HEK293 (cell line): Measurements from ENCODE around the gene ISOC1.
A peak's percentile ranks its signal among the peaks of the same experiment; 100 is the strongest.

Source experiments
- HOXD13 ChIP-seq: sonication (generic); formaldehyde crosslinking; IDR thresholded peaks from 2 replicates; pipeline ENCODE4 v1.8.0; 2022; ENCODE audit warnings: missing genetic modification reagents, borderline replicate concordance
- KLF16 ChIP-seq: fragments of 450-650 bp; formaldehyde crosslinking; IDR thresholded peaks from 2 replicates; pipeline ENCODE4 v1.5.1; 2017; ENCODE audit warnings: missing biosample characterization, missing genetic modification characterization
- KLF9 ChIP-seq: fragments of 450-650 bp; formaldehyde crosslinking; IDR thresholded peaks from 2 replicates; pipeline ENCODE4 v1.5.1; 2016; ENCODE audit warnings: missing biosample characterization, missing genetic modification characterization, low read depth
- SCRT1 ChIP-seq: fragments of 450-650 bp; formaldehyde crosslinking; IDR thresholded peaks from 2 replicates; pipeline ENCODE4 v1.5.1; 2016; ENCODE audit warnings: missing biosample characterization, missing genetic modification characterization, borderline replicate concordance
- SCRT2 ChIP-seq: fragments of 450-650 bp; formaldehyde crosslinking; IDR thresholded peaks from 2 replicates; pipeline ENCODE4 v1.5.1; 2016; ENCODE audit warnings: missing biosample characterization, missing genetic modification characterization
- YY2 ChIP-seq: fragments of 450-650 bp; formaldehyde crosslinking; IDR thresholded peaks from 2 replicates; pipeline ENCODE4 v1.5.1; 2016; ENCODE audit warnings: missing biosample characterization, missing genetic modification characterization
- ZBTB7A ChIP-seq: fragments of 450-650 bp; formaldehyde crosslinking; IDR thresholded peaks from 2 replicates; pipeline ENCODE4 v1.5.1; 2016; ENCODE audit warnings: low read depth, missing biosample characterization, missing genetic modification characterization
- ZNF112 ChIP-seq: fragments of 450-650 bp; formaldehyde crosslinking; IDR thresholded peaks from 2 replicates; pipeline ENCODE4 v1.5.0; 2017; ENCODE audit warnings: missing biosample characterization, missing genetic modification characterization
- ZNF121 ChIP-seq: fragments of 450-650 bp; formaldehyde crosslinking; IDR thresholded peaks from 2 replicates; pipeline ENCODE4 v1.5.1; 2016; ENCODE audit warnings: missing biosample characterization, missing genetic modification characterization
- ZNF146 ChIP-seq: fragments of 450-650 bp; formaldehyde crosslinking; IDR thresholded peaks from 2 replicates; pipeline ENCODE4 v1.5.1; 2016; ENCODE audit warnings: missing biosample characterization, missing genetic modification characterization
- ZNF155 ChIP-seq: fragments of 450-650 bp; formaldehyde crosslinking; IDR thresholded peaks from 2 replicates; pipeline ENCODE4 v1.5.1; 2016; ENCODE audit warnings: missing biosample characterization, missing genetic modification characterization
- ZNF157 ChIP-seq: fragments of 450-650 bp; formaldehyde crosslinking; IDR thresholded peaks from 2 replicates; pipeline ENCODE4 v1.5.1; 2016; ENCODE audit warnings: missing biosample characterization, missing genetic modification characterization
- ZNF174 ChIP-seq: fragments of 450-650 bp; formaldehyde crosslinking; IDR thresholded peaks from 2 replicates; pipeline ENCODE4 v1.5.0; 2017; ENCODE audit warnings: missing biosample characterization, mild to moderate bottlenecking, missing genetic modification characterization
- ZNF184 ChIP-seq: fragments of 450-650 bp; IDR thresholded peaks from 2 replicates; pipeline ENCODE4 v1.5.1; 2018; ENCODE audit warnings: missing biosample characterization, mild to moderate bottlenecking, missing genetic modification characterization
- ZNF19 ChIP-seq: fragments of 450-650 bp; formaldehyde crosslinking; IDR thresholded peaks from 2 replicates; pipeline ENCODE4; 2016; ENCODE audit warnings: missing biosample characterization, missing genetic modification characterization, low read depth
- ZNF394 ChIP-seq: fragments of 450-650 bp; formaldehyde crosslinking; IDR thresholded peaks from 2 replicates; pipeline ENCODE4 v1.5.1; 2016; ENCODE audit warnings: missing biosample characterization, missing genetic modification characterization, mild to moderate bottlenecking, moderate library complexity, borderline replicate concordance
- ZNF571 ChIP-seq: fragments of 450-650 bp; formaldehyde crosslinking; IDR thresholded peaks from 2 replicates; pipeline ENCODE4 v1.5.0; 2017; ENCODE audit warnings: missing biosample characterization, missing genetic modification characterization
- ZNF623 ChIP-seq: fragments of 450-650 bp; formaldehyde crosslinking; IDR thresholded peaks from 2 replicates; pipeline ENCODE4 v1.5.1; 2016; ENCODE audit warnings: missing biosample characterization, missing genetic modification characterization
- ZNF626 ChIP-seq: fragments of 450-650 bp; sonication (Bioruptor Pico); formaldehyde crosslinking; IDR thresholded peaks from 2 replicates; pipeline ENCODE4 v1.5.1; 2018; ENCODE audit warnings: missing biosample characterization, missing genetic modification characterization, inconsistent platforms
- ZNF664 ChIP-seq: fragments of 450-650 bp; formaldehyde crosslinking; IDR thresholded peaks from 2 replicates; pipeline ENCODE4 v1.5.1; 2016; ENCODE audit warnings: missing biosample characterization, missing genetic modification characterization
- ZNF777 ChIP-seq: fragments of 450-650 bp; formaldehyde crosslinking; IDR thresholded peaks from 2 replicates; pipeline ENCODE4 v1.5.1; 2017; ENCODE audit warnings: missing biosample characterization, missing genetic modification characterization, borderline replicate concordance
- TF ChIP-seq, protein P1 (sequence below): fragments of 450-650 bp; formaldehyde crosslinking; IDR thresholded peaks from 2 replicates; pipeline ENCODE4 v1.5.1; 2016; ENCODE audit warnings: missing biosample characterization, missing genetic modification characterization
- TF ChIP-seq, protein P2 (sequence below): fragments of 450-650 bp; formaldehyde crosslinking; IDR thresholded peaks from 2 replicates; pipeline ENCODE4 v1.5.1; 2016; ENCODE audit warnings: missing biosample characterization, missing genetic modification characterization
- TF ChIP-seq, protein P3 (sequence below): fragments of 450-650 bp; formaldehyde crosslinking; IDR thresholded peaks from 2 replicates; pipeline ENCODE4 v1.5.1; 2017; ENCODE audit warnings: missing biosample characterization, missing genetic modification characterization
- TF ChIP-seq, protein P4 (sequence below): fragments of 450-650 bp; formaldehyde crosslinking; IDR thresholded peaks from 2 replicates; pipeline ENCODE4 v1.5.1; 2017; ENCODE audit warnings: missing biosample characterization, missing genetic modification characterization
- TF ChIP-seq, protein P5 (sequence below): fragments of 450-650 bp; formaldehyde crosslinking; IDR thresholded peaks from 2 replicates; pipeline ENCODE4 v1.5.1; 2016; ENCODE audit warnings: missing biosample characterization, missing genetic modification characterization, low read depth
- TF ChIP-seq, protein P6 (sequence below): fragments of 450-650 bp; formaldehyde crosslinking; IDR thresholded peaks from 2 replicates; pipeline ENCODE4 v1.5.1; 2016; ENCODE audit warnings: missing biosample characterization, missing genetic modification characterization

Gene ISOC1

DNA sequence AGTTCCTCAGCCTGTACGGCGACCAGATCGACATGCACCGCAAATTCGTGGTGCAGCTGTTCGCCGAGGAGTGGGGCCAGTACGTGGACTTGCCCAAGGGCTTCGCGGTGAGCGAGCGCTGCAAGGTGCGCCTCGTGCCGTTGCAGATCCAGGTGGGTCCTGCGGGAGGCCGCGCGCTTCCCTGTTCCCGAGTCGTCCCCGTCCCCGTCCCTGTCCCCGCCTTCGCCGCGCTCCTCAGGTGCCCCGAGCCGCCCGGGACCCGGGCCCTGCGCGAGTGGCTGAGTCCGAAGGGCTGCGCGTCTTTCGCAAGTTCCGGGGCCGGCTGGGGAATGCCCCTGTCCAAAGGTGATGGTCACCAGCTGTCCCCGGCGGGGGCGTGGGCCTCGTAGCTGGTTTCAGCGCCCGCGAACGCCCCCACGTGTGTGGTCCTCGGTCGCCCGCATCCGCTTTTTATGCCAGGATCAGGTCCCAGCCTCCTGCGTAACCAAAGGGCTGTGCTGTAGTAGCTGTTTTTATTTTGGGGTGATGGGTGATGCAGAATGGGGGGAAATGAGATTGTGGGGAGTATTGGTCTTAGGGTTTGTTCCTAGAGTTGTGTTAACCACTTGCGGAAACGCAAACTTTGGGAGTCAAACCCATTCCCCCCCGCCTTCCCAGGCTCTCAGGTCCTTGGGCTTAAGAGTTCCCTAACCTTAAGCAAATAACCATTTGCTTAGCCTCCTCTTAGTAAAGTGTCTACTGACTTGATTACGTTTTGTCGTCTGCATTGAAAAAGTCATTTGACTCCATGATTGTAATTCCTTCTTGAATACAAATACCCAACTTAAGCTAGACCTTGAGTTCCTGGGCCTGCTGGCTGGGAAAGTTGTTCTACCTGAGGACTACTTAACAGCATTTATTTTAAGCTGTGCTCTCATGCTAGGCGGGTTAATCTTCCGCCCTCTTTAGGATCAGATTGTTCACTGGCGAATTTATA lies 663 bp downstream of the ISOC1 start (continued):
- TF ChIP-seq ZNF623 (no peak; the same call in 1 of the 2 replicates), ZNF571 (tag by site-specific recombination) (no peak), YY2 (tag by site-specific recombination) (peak; percentile 56; the same call in 1 of the 2 replicates), KLF16 (peak; percentile 47), ZNF394 (tag by site-specific recombination) (0 out of 2 replicates have a peak, but pooled peaks have one; percentile 26), ZNF155 (tag by site-specific recombination) (no peak), ZNF174 (tag by site-specific recombination) (no peak), ZNF19 (no peak), ZNF184 (tag by site-specific recombination) (no peak), KLF9 (tag by site-specific recombination) (peak; percentile 78), ZNF626 (tag by site-specific recombination) (no peak), ZNF664 (no peak), ZBTB7A (no peak), ZNF777 (tag by site-specific recombination) (peak; percentile 76; the same call in 1 of the 2 replicates), ZNF146 (tag by site-specific recombination) (peak; percentile 16; the same call in 1 of the 2 replicates), ZNF157 (tag by site-specific recombination) (no peak), SCRT2 (tag by site-specific recombination) (peak; percentile 91), ZNF112 (tag by site-specific recombination) (no peak), SCRT1 (tag by site-specific recombination) (peak; percentile 73; the same call in 1 of the 2 replicates), ZNF121 (tag by site-specific recombination) (no peak), HOXD13 (CRISPR knock-in tag) (no peak)
- TF ChIP-seq, protein P1, sequence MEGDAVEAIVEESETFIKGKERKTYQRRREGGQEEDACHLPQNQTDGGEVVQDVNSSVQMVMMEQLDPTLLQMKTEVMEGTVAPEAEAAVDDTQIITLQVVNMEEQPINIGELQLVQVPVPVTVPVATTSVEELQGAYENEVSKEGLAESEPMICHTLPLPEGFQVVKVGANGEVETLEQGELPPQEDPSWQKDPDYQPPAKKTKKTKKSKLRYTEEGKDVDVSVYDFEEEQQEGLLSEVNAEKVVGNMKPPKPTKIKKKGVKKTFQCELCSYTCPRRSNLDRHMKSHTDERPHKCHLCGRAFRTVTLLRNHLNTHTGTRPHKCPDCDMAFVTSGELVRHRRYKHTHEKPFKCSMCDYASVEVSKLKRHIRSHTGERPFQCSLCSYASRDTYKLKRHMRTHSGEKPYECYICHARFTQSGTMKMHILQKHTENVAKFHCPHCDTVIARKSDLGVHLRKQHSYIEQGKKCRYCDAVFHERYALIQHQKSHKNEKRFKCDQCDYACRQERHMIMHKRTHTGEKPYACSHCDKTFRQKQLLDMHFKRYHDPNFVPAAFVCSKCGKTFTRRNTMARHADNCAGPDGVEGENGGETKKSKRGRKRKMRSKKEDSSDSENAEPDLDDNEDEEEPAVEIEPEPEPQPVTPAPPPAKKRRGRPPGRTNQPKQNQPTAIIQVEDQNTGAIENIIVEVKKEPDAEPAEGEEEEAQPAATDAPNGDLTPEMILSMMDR: peak; percentile 96
- TF ChIP-seq, protein P2, sequence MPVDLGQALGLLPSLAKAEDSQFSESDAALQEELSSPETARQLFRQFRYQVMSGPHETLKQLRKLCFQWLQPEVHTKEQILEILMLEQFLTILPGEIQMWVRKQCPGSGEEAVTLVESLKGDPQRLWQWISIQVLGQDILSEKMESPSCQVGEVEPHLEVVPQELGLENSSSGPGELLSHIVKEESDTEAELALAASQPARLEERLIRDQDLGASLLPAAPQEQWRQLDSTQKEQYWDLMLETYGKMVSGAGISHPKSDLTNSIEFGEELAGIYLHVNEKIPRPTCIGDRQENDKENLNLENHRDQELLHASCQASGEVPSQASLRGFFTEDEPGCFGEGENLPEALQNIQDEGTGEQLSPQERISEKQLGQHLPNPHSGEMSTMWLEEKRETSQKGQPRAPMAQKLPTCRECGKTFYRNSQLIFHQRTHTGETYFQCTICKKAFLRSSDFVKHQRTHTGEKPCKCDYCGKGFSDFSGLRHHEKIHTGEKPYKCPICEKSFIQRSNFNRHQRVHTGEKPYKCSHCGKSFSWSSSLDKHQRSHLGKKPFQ (tag by site-specific recombination): peak; percentile 13; the same call in 1 of the 2 replicates
- TF ChIP-seq, protein P3, sequence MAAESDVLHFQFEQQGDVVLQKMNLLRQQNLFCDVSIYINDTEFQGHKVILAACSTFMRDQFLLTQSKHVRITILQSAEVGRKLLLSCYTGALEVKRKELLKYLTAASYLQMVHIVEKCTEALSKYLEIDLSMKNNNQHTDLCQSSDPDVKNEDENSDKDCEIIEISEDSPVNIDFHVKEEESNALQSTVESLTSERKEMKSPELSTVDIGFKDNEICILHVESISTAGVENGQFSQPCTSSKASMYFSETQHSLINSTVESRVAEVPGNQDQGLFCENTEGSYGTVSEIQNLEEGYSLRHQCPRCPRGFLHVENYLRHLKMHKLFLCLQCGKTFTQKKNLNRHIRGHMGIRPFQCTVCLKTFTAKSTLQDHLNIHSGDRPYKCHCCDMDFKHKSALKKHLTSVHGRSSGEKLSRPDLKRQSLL (tag by site-specific recombination): no peak
- TF ChIP-seq, protein P4, sequence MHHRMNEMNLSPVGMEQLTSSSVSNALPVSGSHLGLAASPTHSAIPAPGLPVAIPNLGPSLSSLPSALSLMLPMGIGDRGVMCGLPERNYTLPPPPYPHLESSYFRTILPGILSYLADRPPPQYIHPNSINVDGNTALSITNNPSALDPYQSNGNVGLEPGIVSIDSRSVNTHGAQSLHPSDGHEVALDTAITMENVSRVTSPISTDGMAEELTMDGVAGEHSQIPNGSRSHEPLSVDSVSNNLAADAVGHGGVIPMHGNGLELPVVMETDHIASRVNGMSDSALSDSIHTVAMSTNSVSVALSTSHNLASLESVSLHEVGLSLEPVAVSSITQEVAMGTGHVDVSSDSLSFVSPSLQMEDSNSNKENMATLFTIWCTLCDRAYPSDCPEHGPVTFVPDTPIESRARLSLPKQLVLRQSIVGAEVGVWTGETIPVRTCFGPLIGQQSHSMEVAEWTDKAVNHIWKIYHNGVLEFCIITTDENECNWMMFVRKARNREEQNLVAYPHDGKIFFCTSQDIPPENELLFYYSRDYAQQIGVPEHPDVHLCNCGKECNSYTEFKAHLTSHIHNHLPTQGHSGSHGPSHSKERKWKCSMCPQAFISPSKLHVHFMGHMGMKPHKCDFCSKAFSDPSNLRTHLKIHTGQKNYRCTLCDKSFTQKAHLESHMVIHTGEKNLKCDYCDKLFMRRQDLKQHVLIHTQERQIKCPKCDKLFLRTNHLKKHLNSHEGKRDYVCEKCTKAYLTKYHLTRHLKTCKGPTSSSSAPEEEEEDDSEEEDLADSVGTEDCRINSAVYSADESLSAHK (tag by site-specific recombination): no peak
- TF ChIP-seq, protein P5, sequence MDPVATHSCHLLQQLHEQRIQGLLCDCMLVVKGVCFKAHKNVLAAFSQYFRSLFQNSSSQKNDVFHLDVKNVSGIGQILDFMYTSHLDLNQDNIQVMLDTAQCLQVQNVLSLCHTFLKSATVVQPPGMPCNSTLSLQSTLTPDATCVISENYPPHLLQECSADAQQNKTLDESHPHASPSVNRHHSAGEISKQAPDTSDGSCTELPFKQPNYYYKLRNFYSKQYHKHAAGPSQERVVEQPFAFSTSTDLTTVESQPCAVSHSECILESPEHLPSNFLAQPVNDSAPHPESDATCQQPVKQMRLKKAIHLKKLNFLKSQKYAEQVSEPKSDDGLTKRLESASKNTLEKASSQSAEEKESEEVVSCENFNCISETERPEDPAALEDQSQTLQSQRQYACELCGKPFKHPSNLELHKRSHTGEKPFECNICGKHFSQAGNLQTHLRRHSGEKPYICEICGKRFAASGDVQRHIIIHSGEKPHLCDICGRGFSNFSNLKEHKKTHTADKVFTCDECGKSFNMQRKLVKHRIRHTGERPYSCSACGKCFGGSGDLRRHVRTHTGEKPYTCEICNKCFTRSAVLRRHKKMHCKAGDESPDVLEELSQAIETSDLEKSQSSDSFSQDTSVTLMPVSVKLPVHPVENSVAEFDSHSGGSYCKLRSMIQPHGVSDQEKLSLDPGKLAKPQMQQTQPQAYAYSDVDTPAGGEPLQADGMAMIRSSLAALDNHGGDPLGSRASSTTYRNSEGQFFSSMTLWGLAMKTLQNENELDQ (tag by site-specific recombination): no peak
- TF ChIP-seq, protein P6, sequence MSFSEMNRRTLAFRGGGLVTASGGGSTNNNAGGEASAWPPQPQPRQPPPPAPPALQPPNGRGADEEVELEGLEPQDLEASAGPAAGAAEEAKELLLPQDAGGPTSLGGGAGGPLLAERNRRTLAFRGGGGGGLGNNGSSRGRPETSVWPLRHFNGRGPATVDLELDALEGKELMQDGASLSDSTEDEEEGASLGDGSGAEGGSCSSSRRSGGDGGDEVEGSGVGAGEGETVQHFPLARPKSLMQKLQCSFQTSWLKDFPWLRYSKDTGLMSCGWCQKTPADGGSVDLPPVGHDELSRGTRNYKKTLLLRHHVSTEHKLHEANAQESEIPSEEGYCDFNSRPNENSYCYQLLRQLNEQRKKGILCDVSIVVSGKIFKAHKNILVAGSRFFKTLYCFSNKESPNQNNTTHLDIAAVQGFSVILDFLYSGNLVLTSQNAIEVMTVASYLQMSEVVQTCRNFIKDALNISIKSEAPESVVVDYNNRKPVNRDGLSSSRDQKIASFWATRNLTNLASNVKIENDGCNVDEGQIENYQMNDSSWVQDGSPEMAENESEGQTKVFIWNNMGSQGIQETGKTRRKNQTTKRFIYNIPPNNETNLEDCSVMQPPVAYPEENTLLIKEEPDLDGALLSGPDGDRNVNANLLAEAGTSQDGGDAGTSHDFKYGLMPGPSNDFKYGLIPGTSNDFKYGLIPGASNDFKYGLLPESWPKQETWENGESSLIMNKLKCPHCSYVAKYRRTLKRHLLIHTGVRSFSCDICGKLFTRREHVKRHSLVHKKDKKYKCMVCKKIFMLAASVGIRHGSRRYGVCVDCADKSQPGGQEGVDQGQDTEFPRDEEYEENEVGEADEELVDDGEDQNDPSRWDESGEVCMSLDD: peak; percentile 77; the same call in 1 of the 2 replicates
